SK-N-SH (cell line): ENCODE measurements around the gene GYS2.

Experiments
- CTCF ChIP-seq: fragments of 200-600 bp; sonication (generic); IDR thresholded peaks from 2 replicates; pipeline ENCODE4 v1.6.1; 2017; ENCODE audit warnings: antibody characterized with exemption, mild to moderate bottlenecking, moderate library complexity
- GATA2 ChIP-seq: sonication (generic); formaldehyde crosslinking; IDR thresholded peaks from 2 replicates; pipeline ENCODE4 v1.5.0; 2020; ENCODE audit warnings: mild to moderate bottlenecking, missing genetic modification reagents
- REST ChIP-seq: IDR thresholded peaks from 2 replicates; pipeline ENCODE4 v1.6.1; 2012; ENCODE audit warnings: mild to moderate bottlenecking, low read depth, low read length, moderate library complexity
- SIN3A ChIP-seq: IDR thresholded peaks from 2 replicates; pipeline ENCODE4 v1.6.1; 2012; ENCODE audit warnings: low read depth, mild to moderate bottlenecking, low read length, moderate library complexity, borderline replicate concordance
- USF2 ChIP-seq: fragments of 150-350 bp; IDR thresholded peaks from 2 replicates; pipeline ENCODE4 v1.6.1; 2017; ENCODE audit warnings: antibody characterized with exemption, low read length, low read depth, borderline replicate concordance
- YY1 ChIP-seq: IDR thresholded peaks from 2 replicates; pipeline ENCODE4 v1.4.0; 2012; ENCODE audit warnings: low read depth, mild to moderate bottlenecking

GRCh38 chr12:21613931-21614330 is 9.3 kb upstream of the GYS2 start:
- TF ChIP-seq CTCF (peak; percentile 39; the same call in 1 of the 2 replicates), YY1 (no peak), REST (no peak), GATA2 (no peak), SIN3A (no peak), USF2 (no peak)
